Skeletal muscle tissue (tissue), 4 donors: ENCODE measurements around the gene CELF4. TPM values are rescaled to one million over a fixed set of nuclear protein-coding genes. Genes with fewer than 3 reads are reported as not detected.

Experiments
- H3K27ac ChIP-seq: one replicate; pipeline ENCODE4 v1.7.0; 2013; ENCODE audit warnings: mild to moderate bottlenecking, low read depth, low read length, inconsistent platforms
- H3K27me3 ChIP-seq, 3 donors: one replicate each; pipeline ENCODE4 v1.7.0; 2013; ENCODE audit warnings: low read length in 3 of 3; ENCODE audit not compliant: control insufficient read depth in 3 of 3, insufficient read depth in 3 of 3
- H3K36me3 ChIP-seq, 3 donors: one replicate each; pipeline ENCODE4 v1.7.0; 2013; ENCODE audit warnings: low read length in 3 of 3; ENCODE audit not compliant: control insufficient read depth in 3 of 3, insufficient read depth in 3 of 3
- H3K4me1 ChIP-seq, 3 donors: one replicate each; pipeline ENCODE4 v1.7.0; 2013; ENCODE audit warnings: low read length in 3 of 3, mild to moderate bottlenecking in 3 of 3; ENCODE audit not compliant: control insufficient read depth in 3 of 3, insufficient read depth in 3 of 3
- H3K4me3 ChIP-seq, 3 donors: one replicate each; pipeline ENCODE4 v1.7.0; 2013; ENCODE audit warnings: low read length in 3 of 3
- H3K9ac ChIP-seq, 3 donors: one replicate each; pipeline ENCODE4 v1.7.0; 2013; ENCODE audit warnings: low read length in 3 of 3, mild to moderate bottlenecking in 3 of 3, moderate library complexity in 2 of 3, low read depth in 1 of 3
- H3K9me3 ChIP-seq, 3 donors: one replicate each; pipeline ENCODE4 v1.7.0; 2013; ENCODE audit warnings: low read length in 3 of 3; ENCODE audit not compliant: control insufficient read depth in 3 of 3
- total RNA-seq: library from RNA; depleted of rRNA; stranded (reverse); fragments of >200 nt; gene quantifications from one replicate; pipeline ENCODE4 v1.2.3, GENCODE V29; 2014
- donor health status: Osteomylitis.

The CELF4 gene
- total RNA-seq, 1 donor from 2014 or later, result not detected

GRCh38 chr18:37299471-37300304, 265.9 kb downstream of the CELF4 start:
- Histone ChIP-seq H3K27me3 (peaks cover 0 to 3% (median 2%) of the 10 kb centered on the region in 3 donors), H3K4me3 (no peak overlapping the region), H3K9ac (no peak overlapping the region), H3K4me1 (peaks cover 0 to 10% (median 7%) of the 10 kb centered on the region in 3 donors), H3K27ac (peak overlapping the region; percentile 42), H3K9me3 (no peaks in the 10 kb centered on the region), H3K36me3 (no peaks in the 10 kb centered on the region)

- peaks cover 0 to 4% (median 2%) of the 10 kb centered on the region in 3 donors for H3K27me3 ChIP-seq
- no peak overlapping the region for H3K9ac ChIP-seq
- no peaks in the 10 kb centered on the region for H3K9me3 ChIP-seq
- no peak overlapping the region for H3K4me3 ChIP-seq
- H3K27ac ChIP-seq, result peak overlapping the region; percentile 42
- peaks cover 0 to 10% (median 7%) of the 10 kb centered on the region in 3 donors for H3K4me1 ChIP-seq
- H3K36me3 ChIP-seq, result no peaks in the 10 kb centered on the region
Observed at GRCh38 chr18:37298816-37299215, 266.8 kb downstream of the CELF4 start.

- Histone ChIP-seq H3K4me1 (peaks cover 0 to 10% (median 7%) of the 10 kb centered on the region in 3 donors), H3K9me3 (no peaks in the 10 kb centered on the region), H3K27me3 (peaks cover 0 to 4% (median 0%) of the 10 kb centered on the region in 3 donors)
Observed at GRCh38 chr18:37297106-37297505, 268.5 kb downstream of the CELF4 start.

GRCh38 chr18:37294951-37295350, 270.6 kb downstream of the CELF4 start:
- no peak overlapping the region for H3K4me3 ChIP-seq
- H3K27ac ChIP-seq, result no peak overlapping the region
- no peaks in the 10 kb centered on the region for H3K36me3 ChIP-seq
- H3K4me1 ChIP-seq, result peaks cover 0 to 9% (median 7%) of the 10 kb centered on the region in 3 donors
- peaks cover 0 to 4% (median 0%) of the 10 kb centered on the region in 3 donors for H3K27me3 ChIP-seq
- H3K9ac ChIP-seq, result no peak overlapping the region
- no peaks in the 10 kb centered on the region for H3K9me3 ChIP-seq

More at GRCh38 chr18:37297106-37297505, 268.5 kb downstream of the CELF4 start:
- Histone ChIP-seq H3K27ac (no peak overlapping the region), H3K9ac (no peak overlapping the region), H3K4me3 (no peak overlapping the region), H3K36me3 (no peaks in the 10 kb centered on the region)

- no peaks in the 10 kb centered on the region for H3K4me1 ChIP-seq
- H3K4me3 ChIP-seq, result no peak overlapping the region
- peaks cover 0 to 4% (median 0%) of the 10 kb centered on the region in 3 donors for H3K27me3 ChIP-seq
- H3K9me3 ChIP-seq, result no peaks in the 10 kb centered on the region
- H3K9ac ChIP-seq, result no peak overlapping the region
- H3K27ac ChIP-seq, result no peak overlapping the region
- no peaks in the 10 kb centered on the region for H3K36me3 ChIP-seq
Observed at GRCh38 chr18:37293359-37293758, 272.2 kb downstream of the CELF4 start.

GRCh38 chr18:37289423-37289822, 276.2 kb downstream of the CELF4 start:
- no peaks in the 10 kb centered on the region for H3K4me1 ChIP-seq
- no peaks in the 10 kb centered on the region for H3K9me3 ChIP-seq
- no peak overlapping the region for H3K9ac ChIP-seq
- peaks cover 4 to 19% (median 8%) of the 10 kb centered on the region in 3 donors for H3K27me3 ChIP-seq
- H3K27ac ChIP-seq, result no peak overlapping the region
- H3K4me3 ChIP-seq, result no peak overlapping the region
- H3K36me3 ChIP-seq, result no peaks in the 10 kb centered on the region

- Histone ChIP-seq H3K9me3 (no peaks in the 10 kb centered on the region), H3K27ac (no peak overlapping the region), H3K9ac (no peak overlapping the region), H3K4me1 (no peaks in the 10 kb centered on the region), H3K36me3 (no peaks in the 10 kb centered on the region), H3K27me3 (peaks cover 4 to 21% (median 20%) of the 10 kb centered on the region in 3 donors), H3K4me3 (no peak overlapping the region)
Observed at GRCh38 chr18:37287601-37288000, 278.0 kb downstream of the CELF4 start.

- Histone ChIP-seq H3K36me3 (no peaks in the 10 kb centered on the region), H3K27ac (no peak overlapping the region), H3K27me3 (peaks cover 4 to 26% (median 26%) of the 10 kb centered on the region in 3 donors)
Observed at GRCh38 chr18:37286801-37287200, 278.8 kb downstream of the CELF4 start.

GRCh38 chr18:37285825-37286224, 279.8 kb downstream of the CELF4 start:
- Histone ChIP-seq H3K9me3 (no peaks in the 10 kb centered on the region), H3K27ac (no peak overlapping the region), H3K4me1 (no peaks in the 10 kb centered on the region), H3K9ac (no peak overlapping the region), H3K4me3 (no peak overlapping the region), H3K36me3 (no peaks in the 10 kb centered on the region), H3K27me3 (peaks cover 4 to 31% (median 26%) of the 10 kb centered on the region in 3 donors)

More at GRCh38 chr18:37286801-37287200, 278.8 kb downstream of the CELF4 start:
- H3K4me3 ChIP-seq, result no peak overlapping the region
- no peaks in the 10 kb centered on the region for H3K9me3 ChIP-seq
- no peaks in the 10 kb centered on the region for H3K4me1 ChIP-seq
- no peak overlapping the region for H3K9ac ChIP-seq

- Histone ChIP-seq H3K4me3 (no peak overlapping the region), H3K9ac (no peak overlapping the region), H3K27me3 (peaks cover 7 to 35% (median 33%) of the 10 kb centered on the region in 3 donors), H3K9me3 (no peaks in the 10 kb centered on the region), H3K4me1 (no peaks in the 10 kb centered on the region), H3K27ac (no peak overlapping the region), H3K36me3 (no peaks in the 10 kb centered on the region)
Observed at GRCh38 chr18:37284260-37284659, 281.3 kb downstream of the CELF4 start.
